ENCODE data around the gene AAR2. TPM values are rescaled to one million over a fixed set of nuclear protein-coding genes. Genes with fewer than 3 reads are reported as not detected.

The AAR2 gene
- polyA plus RNA-seq, 1 donor from 2014 or later = 28.1 TPM

GRCh38 chr20:36240076-36240475, 3.8 kb downstream of the AAR2 start:
- Histone ChIP-seq H3K79me2 (replicated peaks; ENCODE audit: insufficient read depth, low read length) (peaks cover 34% of the 10 kb centered on the region), H4K20me1 (ENCODE audit: insufficient read depth) (no peaks in the 10 kb centered on the region), H3K27ac (ENCODE audit: low read length) (no peak overlapping the region), H3F3A (ENCODE audit: insufficient read depth, low read length, poor library complexity, severe bottlenecking) (no peaks in the 10 kb centered on the region), H3K9me3 (ENCODE audit: low read length) (no peaks in the 10 kb centered on the region), H3K27me3 (ENCODE audit: insufficient read depth, low read depth, low read length) (no peaks in the 10 kb centered on the region), H3K9ac (ENCODE audit: low read length) (no peak overlapping the region), H3K9me2 (ENCODE audit: insufficient read depth, low read length) (no peaks in the 10 kb centered on the region), H3K4me3 (ENCODE audit: low read length) (no peak overlapping the region), H3K36me3 (ENCODE audit: insufficient read depth, low read length) (no peaks in the 10 kb centered on the region), H2AFZ (ENCODE audit: low read depth, low read length) (no peak overlapping the region), H3K4me2 (ENCODE audit: low read length) (no peak overlapping the region)
- TF ChIP-seq SMC3 (conservative IDR thresholded peaks at IDR 0.05; ENCODE audit: poor library complexity) (no peak), EZH2 (IDR thresholded peaks at IDR 0.05; ENCODE audit: borderline replicate concordance, insufficient read depth, low read length, poor library complexity, severe bottlenecking) (no peak), REST (IDR thresholded peaks at IDR 0.05; ENCODE audit: borderline replicate concordance) (no peak), POLR2AphosphoS5 (IDR thresholded peaks at IDR 0.05) (no peak), MXI1 (conservative IDR thresholded peaks at IDR 0.05; ENCODE audit: poor library complexity, severe bottlenecking) (no peak), EP300 (conservative IDR thresholded peaks at IDR 0.05; ENCODE audit: poor library complexity, severe bottlenecking) (no peak), TAF1 (IDR thresholded peaks at IDR 0.05; ENCODE audit: low read depth) (no peak), RAD21 (conservative IDR thresholded peaks at IDR 0.05) (no peak), CTCF (IDR thresholded peaks at IDR 0.05; ENCODE audit: poor library complexity, severe bottlenecking) (no peak)

DNA sequence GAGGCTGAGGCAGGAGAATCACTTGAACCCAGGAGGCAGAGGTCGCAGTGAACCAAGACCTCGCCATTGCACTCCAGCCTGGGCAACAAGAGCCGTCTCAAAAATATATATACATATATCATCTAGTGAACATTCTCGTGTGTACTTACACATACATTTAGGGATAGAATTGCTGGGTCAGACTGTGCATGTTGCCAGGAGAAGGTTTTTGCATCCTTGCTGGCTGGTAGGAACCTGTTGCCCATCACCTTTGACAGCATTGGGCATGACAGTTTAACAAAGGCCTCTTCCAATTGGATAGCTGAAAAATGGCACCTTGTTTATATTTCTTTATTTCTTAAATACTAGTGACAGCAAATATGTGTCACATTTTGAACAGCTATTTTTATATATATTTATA, 5.4 kb downstream of the AAR2 start:
- Histone ChIP-seq H3K4me3 (ENCODE audit: low read length) (no peak overlapping the region), H3K27ac (ENCODE audit: low read length) (no peak overlapping the region), H3K9me3 (ENCODE audit: low read length) (no peaks in the 10 kb centered on the region), H3K9ac (ENCODE audit: low read length) (no peak overlapping the region), H2AFZ (ENCODE audit: low read depth, low read length) (no peak overlapping the region), H3K9me2 (ENCODE audit: insufficient read depth, low read length) (no peaks in the 10 kb centered on the region), H3K27me3 (ENCODE audit: insufficient read depth, low read depth, low read length) (no peaks in the 10 kb centered on the region), H3K36me3 (ENCODE audit: insufficient read depth, low read length) (peaks cover 5% of the 10 kb centered on the region), H3K79me2 (replicated peaks; ENCODE audit: insufficient read depth, low read length) (peaks cover 31% of the 10 kb centered on the region), H3F3A (ENCODE audit: insufficient read depth, low read length, poor library complexity, severe bottlenecking) (no peaks in the 10 kb centered on the region), H4K20me1 (ENCODE audit: insufficient read depth) (no peaks in the 10 kb centered on the region), H3K4me2 (ENCODE audit: low read length) (no peak overlapping the region)
- no peak for TF ChIP-seq EZH2 (IDR thresholded peaks at IDR 0.05; ENCODE audit: borderline replicate concordance, insufficient read depth, low read length, poor library complexity, severe bottlenecking)
- TF ChIP-seq CTCF (IDR thresholded peaks at IDR 0.05; ENCODE audit: poor library complexity, severe bottlenecking) = no peak
- TF ChIP-seq SMC3 (conservative IDR thresholded peaks at IDR 0.05; ENCODE audit: poor library complexity) = no peak
- no peak for TF ChIP-seq MXI1 (conservative IDR thresholded peaks at IDR 0.05; ENCODE audit: poor library complexity, severe bottlenecking)
- TF ChIP-seq EP300 (conservative IDR thresholded peaks at IDR 0.05; ENCODE audit: poor library complexity, severe bottlenecking) = no peak
- no peak for TF ChIP-seq REST (IDR thresholded peaks at IDR 0.05; ENCODE audit: borderline replicate concordance)
- TF ChIP-seq RAD21 (conservative IDR thresholded peaks at IDR 0.05) = no peak
- TF ChIP-seq TAF1 (IDR thresholded peaks at IDR 0.05; ENCODE audit: low read depth) = no peak
- TF ChIP-seq POLR2AphosphoS5 (IDR thresholded peaks at IDR 0.05) = no peak

Data from neural cell (in vitro differentiated cells).